ENCODE results near the gene MLLT10. TPM values are rescaled to one million over a fixed set of nuclear protein-coding genes. Genes with fewer than 3 reads are reported as not detected.

Gene MLLT10
- total RNA-seq, 2 donors from 2014 or later, result 55.8 to 62.9 TPM

GRCh38 chr10:21602313-21602712, 68.3 kb downstream of the MLLT10 start:
- no peaks in the 10 kb centered on the region for H3K27me3 Mint-ChIP-seq (ENCODE audit: insufficient read depth)
- H3K4me3 Mint-ChIP-seq, result no peak overlapping the region
- H3K4me1 ChIP-seq (ENCODE audit: control insufficient read depth, insufficient read depth, low read length), result peaks cover 4% of the 10 kb centered on the region
- peaks cover 22% of the 10 kb centered on the region for H3K9me3 ChIP-seq (ENCODE audit: control insufficient read depth, low read length)
- H3K36me3 ChIP-seq (ENCODE audit: control insufficient read depth, insufficient read depth, low read length), result peaks cover 49% of the 10 kb centered on the region
- DNase-seq, result no peak
- H3K27me3 ChIP-seq (ENCODE audit: control insufficient read depth, insufficient read depth, low read length, poor library complexity, severe bottlenecking), result no peaks in the 10 kb centered on the region
- H3K27ac ChIP-seq (ENCODE audit: low read depth, low read length), result no peak overlapping the region
- H3K27ac Mint-ChIP-seq, result no peak overlapping the region
- no peak for TF ChIP-seq CTCF (conservative IDR thresholded peaks at IDR 0.05)
- no peak overlapping the region for H3K9ac ChIP-seq (ENCODE audit: extremely low read depth, low read length, poor library complexity, severe bottlenecking)
- WGBS, 2 experiments (ENCODE audit: insufficient coverage in 1 of 2, insufficient read length in 1 of 2), result no CpG with 5 or more reads among the region's 1 CpG
- H3K9me3 Mint-ChIP-seq, result peaks cover 12% of the 10 kb centered on the region
- H3K4me3 ChIP-seq (ENCODE audit: low read length), result no peak overlapping the region
- peaks cover 6% of the 10 kb centered on the region for H3K4me1 Mint-ChIP-seq
- H3K36me3 Mint-ChIP-seq (ENCODE audit: low read depth), result peaks cover 37% of the 10 kb centered on the region

GRCh38 chr10:21603721-21604120, 69.7 kb downstream of the MLLT10 start:
- Histone ChIP-seq H3K9ac (ENCODE audit: extremely low read depth, low read length, poor library complexity, severe bottlenecking) (no peak overlapping the region), H3K9me3 (ENCODE audit: control insufficient read depth, low read length) (peaks cover 36% of the 10 kb centered on the region), H3K4me3 (ENCODE audit: low read length) (peak overlapping the region; percentile 41), H3K36me3 (ENCODE audit: control insufficient read depth, insufficient read depth, low read length) (peaks cover 51% of the 10 kb centered on the region), H3K27me3 (ENCODE audit: control insufficient read depth, insufficient read depth, low read length, poor library complexity, severe bottlenecking) (no peaks in the 10 kb centered on the region), H3K27ac (ENCODE audit: low read depth, low read length) (no peak overlapping the region), H3K4me1 (ENCODE audit: control insufficient read depth, insufficient read depth, low read length) (peaks cover 4% of the 10 kb centered on the region)
- H3K27ac Mint-ChIP-seq, result no peak overlapping the region
- peaks cover 41% of the 10 kb centered on the region for H3K36me3 Mint-ChIP-seq (ENCODE audit: low read depth)
- H3K4me3 Mint-ChIP-seq, result no peak overlapping the region
- H3K9me3 Mint-ChIP-seq, result peaks cover 26% of the 10 kb centered on the region
- H3K27me3 Mint-ChIP-seq (ENCODE audit: insufficient read depth), result no peaks in the 10 kb centered on the region
- DNase-seq, result no peak
- no peak for TF ChIP-seq CTCF (conservative IDR thresholded peaks at IDR 0.05)
- peaks cover 6% of the 10 kb centered on the region for H3K4me1 Mint-ChIP-seq

- no peak overlapping the region for H3K4me3 Mint-ChIP-seq
- WGBS, 2 experiments (ENCODE audit: insufficient coverage in 1 of 2, insufficient read length in 1 of 2), result 94 to 100% methylated on average over 1 to 2 of the region's 2 CpGs
- peaks cover 6% of the 10 kb centered on the region for H3K4me1 Mint-ChIP-seq
- H3K27ac Mint-ChIP-seq, result peak overlapping the region; percentile 81
- H3K9ac ChIP-seq (ENCODE audit: extremely low read depth, low read length, poor library complexity, severe bottlenecking), result no peak overlapping the region
- no peak for TF ChIP-seq CTCF (conservative IDR thresholded peaks at IDR 0.05)
- H3K36me3 ChIP-seq (ENCODE audit: control insufficient read depth, insufficient read depth, low read length), result peaks cover 60% of the 10 kb centered on the region
- no peaks in the 10 kb centered on the region for H3K27me3 Mint-ChIP-seq (ENCODE audit: insufficient read depth)
- DNase-seq, result no peak
- H3K4me3 ChIP-seq (ENCODE audit: low read length), result no peak overlapping the region
- peaks cover 46% of the 10 kb centered on the region for H3K9me3 ChIP-seq (ENCODE audit: control insufficient read depth, low read length)
- peaks cover 4% of the 10 kb centered on the region for H3K4me1 ChIP-seq (ENCODE audit: control insufficient read depth, insufficient read depth, low read length)
- H3K27me3 ChIP-seq (ENCODE audit: control insufficient read depth, insufficient read depth, low read length, poor library complexity, severe bottlenecking), result no peaks in the 10 kb centered on the region
- no peak overlapping the region for H3K27ac ChIP-seq (ENCODE audit: low read depth, low read length)
- H3K36me3 Mint-ChIP-seq (ENCODE audit: low read depth), result peaks cover 46% of the 10 kb centered on the region
- H3K9me3 Mint-ChIP-seq, result peaks cover 36% of the 10 kb centered on the region
Measured at GRCh38 chr10:21604651-21605050, 70.6 kb downstream of the MLLT10 start.
